PC-9 (cell line): ENCODE results near the gene MCTP2.

ENCODE experiments used
- CTCF ChIP-seq: fragments of 200-600 bp; sonication (generic); conservative IDR thresholded peaks from 2 replicates; pipeline ENCODE4 v1.6.1; 2017; ENCODE audit warnings: mixed run types, antibody characterized with exemption, mild to moderate bottlenecking, moderate library complexity
- EZH2 ChIP-seq: fragments of 200-600 bp; sonication (generic); IDR thresholded peaks from 2 replicates; pipeline ENCODE4 v1.8.0; 2017; ENCODE audit warnings: antibody characterized with exemption, low read depth

- TF ChIP-seq CTCF (no peak), EZH2 (no peak)
Measured at GRCh38 chr15:94287794-94288246, 56.5 kb downstream of the MCTP2 start.
